CD14-positive monocyte (primary cell): ENCODE data around the gene GTF2F1. TPM values are rescaled to one million over a fixed set of nuclear protein-coding genes. Genes with fewer than 3 reads are reported as not detected.

Experiments used
- DNase-seq, 3 donors: peaks; one replicate each; pipeline ENCODE4 v3.0.0-alpha.2; 2011 to 2022
- H2AFZ ChIP-seq: 2 replicates; pipeline ENCODE4 v1.6.0; 2012; ENCODE audit warnings: mild to moderate bottlenecking, low read depth, low read length, inconsistent platforms; ENCODE audit not compliant: insufficient read depth, poor library complexity, severe bottlenecking
- H3K27ac ChIP-seq, 2 donors: 1 replicate in 1 of 2; 2 replicates in 1 of 2; pipeline ENCODE4 v1.5.1; 2012 to 2013; ENCODE audit warnings: low read length in 2 of 2, control low read depth in 1 of 2, inconsistent platforms in 1 of 2, low read depth in 1 of 2, mild to moderate bottlenecking in 1 of 2
- H3K27me3 ChIP-seq, 2 donors: one replicate each; pipeline versions ENCODE4 v1.6.0 to v1.6.1; 2011 to 2013; ENCODE audit warnings: low read length in 2 of 2; ENCODE audit not compliant: control insufficient read depth in 2 of 2, insufficient read depth in 2 of 2
- H3K36me3 ChIP-seq, 2 donors: replicated peaks in 1 of 2; 1 replicate in 1 of 2; 2 replicates in 1 of 2; pipeline versions ENCODE4 v1.5.1 to v1.6.1; 2012 to 2013; ENCODE audit warnings: low read length in 2 of 2, control low read depth in 1 of 2, inconsistent platforms in 1 of 2, mild to moderate bottlenecking in 1 of 2; ENCODE audit not compliant: insufficient read depth in 2 of 2, control insufficient read depth in 1 of 2
- H3K4me1 ChIP-seq, 2 donors: 1 replicate in 1 of 2; 2 replicates in 1 of 2; pipeline versions ENCODE4 v1.5.1 to v1.6.1; 2012 to 2013; ENCODE audit warnings: low read length in 2 of 2, control low read depth in 1 of 2, inconsistent platforms in 1 of 2, mild to moderate bottlenecking in 1 of 2, moderate library complexity in 1 of 2; ENCODE audit not compliant: insufficient read depth in 2 of 2, control insufficient read depth in 1 of 2
- H3K4me2 ChIP-seq: replicated peaks from 2 replicates; pipeline ENCODE3; 2012; ENCODE audit warnings: low read length, moderate library complexity, mild to moderate bottlenecking; ENCODE audit not compliant: poor library complexity, severe bottlenecking; ENCODE audit errors: extremely low read depth
- H3K4me3 ChIP-seq, 3 experiments: fragments of 200-600 bp in 1 of 3; sonication (generic) in 1 of 3; replicated peaks in 1 of 3; 1 replicate in 2 of 3; 2 replicates in 1 of 3; pipeline ENCODE4 v1.5.1; 2011 to 2013; ENCODE audit warnings: low read length in 3 of 3, mild to moderate bottlenecking in 3 of 3, control low read depth in 2 of 3, low read depth in 2 of 3, inconsistent platforms in 1 of 3, moderate library complexity in 1 of 3
- H3K79me2 ChIP-seq: 2 replicates; pipeline ENCODE4 v1.6.0; 2012; ENCODE audit warnings: mild to moderate bottlenecking, control low read depth, inconsistent platforms, low read length, moderate library complexity; ENCODE audit not compliant: insufficient read depth
- H3K9ac ChIP-seq: 2 replicates; pipeline ENCODE4 v1.6.0; 2017; ENCODE audit warnings: low read length, mild to moderate bottlenecking; ENCODE audit not compliant: insufficient read depth, poor library complexity, severe bottlenecking
- H3K9me3 ChIP-seq, 2 donors: replicated peaks in 1 of 2; 1 replicate in 1 of 2; 2 replicates in 1 of 2; pipeline versions ENCODE4 v1.5.1 to v1.6.1; 2012 to 2013; ENCODE audit warnings: low read length in 2 of 2, control low read depth in 1 of 2; ENCODE audit not compliant: control insufficient read depth in 1 of 2, insufficient read depth in 1 of 2
- H4K20me1 ChIP-seq: 2 replicates; pipeline ENCODE4 v1.6.0; 2012; ENCODE audit warnings: mild to moderate bottlenecking, low read length, control low read depth, moderate library complexity; ENCODE audit not compliant: insufficient read depth
- H3K27ac Mint-ChIP-seq, 7 donors: one replicate each; pipeline ENCODE4 v1.8.0; 2020; ENCODE audit warnings: mild to moderate bottlenecking in 7 of 7, mixed read lengths in 7 of 7, moderate library complexity in 6 of 7, inconsistent platforms in 2 of 7
- H3K27me3 Mint-ChIP-seq, 3 donors: one replicate each; pipeline ENCODE4 v1.8.0; 2021 to 2022; ENCODE audit warnings: low read depth in 3 of 3, mild to moderate bottlenecking in 3 of 3, mixed read lengths in 3 of 3, moderate library complexity in 3 of 3, inconsistent platforms in 1 of 3
- H3K36me3 Mint-ChIP-seq, 2 donors: one replicate each; pipeline ENCODE4 v1.8.0; 2020; ENCODE audit warnings: mixed read lengths in 2 of 2, inconsistent platforms in 1 of 2, mild to moderate bottlenecking in 1 of 2
- H3K4me1 Mint-ChIP-seq: one replicate; pipeline ENCODE4 v1.8.0; 2020; ENCODE audit warnings: mild to moderate bottlenecking, mixed read lengths
- H3K4me3 Mint-ChIP-seq, 2 donors: one replicate each; pipeline ENCODE4 v1.8.0; 2020; ENCODE audit warnings: mild to moderate bottlenecking in 2 of 2, mixed read lengths in 2 of 2, moderate library complexity in 1 of 2
- H3K9me3 Mint-ChIP-seq, 7 donors: one replicate each; pipeline ENCODE4 v1.8.0; 2020 to 2022; ENCODE audit warnings: mixed read lengths in 7 of 7, mild to moderate bottlenecking in 6 of 7, moderate library complexity in 6 of 7, inconsistent platforms in 2 of 7
- CTCF ChIP-seq: fragments of 200-600 bp; IDR thresholded peaks from one replicate; pipeline ENCODE4 v1.8.0; 2022; ENCODE audit warnings: antibody characterized with exemption, mild to moderate bottlenecking
- WGBS: methylation state at CpG from one replicate; pipeline ENCODE4 v1.1.5; 2013; ENCODE audit warnings: missing lambda C conversion rate; ENCODE audit not compliant: insufficient coverage; 5-methylcytosine and 5-hydroxymethylcytosine counted together
- intact Hi-C, 2 donors: fragments of 100-400 bp; cut with micrococcal nuclease; formaldehyde crosslinking; loops; one replicate each; pipeline versions ENCODE4 v1.15.0 to v1.15.1; 2023
- polyA plus RNA-seq, 3 donors: library from polyadenylated mRNA; depleted of rRNA in 1 of 3; unstranded in 2 of 3; stranded (reverse) in 1 of 3; fragments of 300-500 nt in 2 of 3; fragments of >200 nt in 1 of 3; fragmentation: Illumina TruSeq in 2 of 3; gene quantifications; 1 replicate in 2 of 3; 2 replicates in 1 of 3; pipeline ENCODE4 v1.2.3, GENCODE V29; 2012 to 2021

Gene GTF2F1
- polyA plus RNA-seq, 3 donors, result 9.4 to 46.4 (median 13.2) TPM

- no peak for DNase-seq
- H3K4me3 Mint-ChIP-seq, result no peak within 1 kb of the TSS
- H3K36me3 Mint-ChIP-seq, result peaks cover 23 to 37% of the 10 kb centered on the region in 2 donors
- peaks cover 0 to 2% (median 1%) of the 10 kb centered on the region in 3 donors for H3K27me3 Mint-ChIP-seq
- no peak within 1 kb of the TSS for H2AFZ ChIP-seq
- intact Hi-C loops, result loop anchor here (10.0 kb wide), 2 partner anchors 49 to 691 kb away; partner anchors contain the start of genes HSD11B1L (in 1 of the 2), KHSRP (in 1 of the 2) and MICOS13 (in 1 of the 2)
- no peak within 1 kb of the TSS for H3K4me3 ChIP-seq
- H3K4me2 ChIP-seq, result no peak within 1 kb of the TSS
- no peaks in the 10 kb centered on the region for H4K20me1 ChIP-seq
- H3K9me3 Mint-ChIP-seq, result peaks cover 0 to 4% (median 0%) of the 10 kb centered on the region in 7 donors
- H3K4me1 ChIP-seq, result peaks cover 11 to 14% of the 10 kb centered on the region in 2 donors
- WGBS, result 95% methylated on average over 21 of the region's 25 CpGs
- no peaks in the 10 kb centered on the region for H3K27me3 ChIP-seq
- H3K27ac Mint-ChIP-seq, result peak within 1 kb of the TSS in 3 of 7 donors; percentile 13 to 80 (median 33)
- no peaks in the 10 kb centered on the region for H3K79me2 ChIP-seq
- TF ChIP-seq CTCF, result no peak
- peaks cover 12% of the 10 kb centered on the region for H3K4me1 Mint-ChIP-seq
- H3K9me3 ChIP-seq, result no peaks in the 10 kb centered on the region
- H3K9ac ChIP-seq, result no peak within 1 kb of the TSS
- no peak within 1 kb of the TSS for H3K27ac ChIP-seq
- peaks cover 18 to 31% of the 10 kb centered on the region in 2 donors for H3K36me3 ChIP-seq
Measured at GRCh38 chr19:6375411-6376010, 17.5 kb downstream of the GTF2F1 start, which contains the start of gene PSPN. Gene PSPN, minus strand, starts transcription at chr19:6375933. Its CDS starts 84 bp downstream, at chr19:6375849.

- intact Hi-C loops, result loop anchor here (5.0 to 10.0 kb wide), 3 partner anchors 50 to 690 kb away; partner anchors contain the start of genes HSD11B1L (in 1 of the 2), KHSRP (in 1 of the 2) and MICOS13 (in 1 of the 2)
- H3K27me3 Mint-ChIP-seq, result peaks cover 0 to 2% (median 1%) of the 10 kb centered on the region in 3 donors
Measured at GRCh38 chr19:6374711-6375410, 18.1 kb downstream of the GTF2F1 start.

More at GRCh38 chr19:6374711-6375410, 18.1 kb downstream of the GTF2F1 start:
- peaks cover 0 to 2% (median 0%) of the 10 kb centered on the region in 7 donors for H3K9me3 Mint-ChIP-seq
- H3K4me3 Mint-ChIP-seq, result no peak overlapping the region
- Histone ChIP-seq H3K9me3 (no peaks in the 10 kb centered on the region), H3K4me1 (peaks cover 11 to 14% of the 10 kb centered on the region in 2 donors), H3K9ac (no peak overlapping the region), H3K36me3 (peaks cover 11 to 25% of the 10 kb centered on the region in 2 donors), H3K4me3 (no peak overlapping the region), H3K27me3 (no peaks in the 10 kb centered on the region), H4K20me1 (no peaks in the 10 kb centered on the region), H3K27ac (no peak overlapping the region), H3K79me2 (no peaks in the 10 kb centered on the region), H2AFZ (no peak overlapping the region), H3K4me2 (no peak overlapping the region)
- peak overlapping the region in 2 of 7 donors; percentile 13 to 80 for H3K27ac Mint-ChIP-seq
- peaks cover 12% of the 10 kb centered on the region for H3K4me1 Mint-ChIP-seq
- no peak for DNase-seq
- peaks cover 17 to 31% of the 10 kb centered on the region in 2 donors for H3K36me3 Mint-ChIP-seq
- WGBS, result 97% methylated on average over 28 of the region's 29 CpGs
- TF ChIP-seq CTCF, result no peak
